IPS DF 19.7 (cell line): Measurements from ENCODE around the gene SAMD4A.

ENCODE experiments used
- DNase-seq: peaks from one replicate; pipeline ENCODE4 v3.0.0-alpha.2; 2013; ENCODE audit warnings: low read depth, low spot score

Gene SAMD4A

DNA sequence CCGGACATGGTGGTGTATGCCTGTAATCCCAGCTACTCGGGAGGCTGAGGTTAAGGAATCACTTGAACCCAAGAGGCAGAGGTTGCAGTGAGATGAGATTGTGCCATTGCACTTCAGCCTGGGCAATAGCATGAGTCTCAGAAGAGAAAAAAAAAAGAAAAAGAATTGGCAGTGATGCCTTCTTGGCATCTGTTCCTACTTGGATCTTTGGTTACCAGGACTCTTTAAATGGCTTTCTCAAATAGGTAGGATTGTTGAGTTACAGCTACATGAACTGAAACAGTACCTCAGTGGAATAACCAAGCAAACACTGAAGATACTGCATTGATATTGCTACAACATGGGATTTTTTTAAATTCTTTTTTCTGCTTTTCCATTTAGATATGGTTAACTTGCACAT is 136.8 kb downstream of the SAMD4A start:
- DNase-seq = no peak

GRCh38 chr14:54704768-54705167 is 137.8 kb downstream of the SAMD4A start:
- DNase-seq = no peak

GRCh38 chr14:54706769-54707168 is 139.8 kb downstream of the SAMD4A start:
- no peak for DNase-seq

- DNase-seq = no peak
Measured at GRCh38 chr14:54708161-54708560, 141.2 kb downstream of the SAMD4A start.

- no peak for DNase-seq
Measured at GRCh38 chr14:54708982-54709381, 142.1 kb downstream of the SAMD4A start.

GRCh38 chr14:54709444-54709843 is 142.5 kb downstream of the SAMD4A start:
- no peak for DNase-seq

- no peak for DNase-seq
Measured at GRCh38 chr14:54709867-54710266, 142.9 kb downstream of the SAMD4A start.

DNA sequence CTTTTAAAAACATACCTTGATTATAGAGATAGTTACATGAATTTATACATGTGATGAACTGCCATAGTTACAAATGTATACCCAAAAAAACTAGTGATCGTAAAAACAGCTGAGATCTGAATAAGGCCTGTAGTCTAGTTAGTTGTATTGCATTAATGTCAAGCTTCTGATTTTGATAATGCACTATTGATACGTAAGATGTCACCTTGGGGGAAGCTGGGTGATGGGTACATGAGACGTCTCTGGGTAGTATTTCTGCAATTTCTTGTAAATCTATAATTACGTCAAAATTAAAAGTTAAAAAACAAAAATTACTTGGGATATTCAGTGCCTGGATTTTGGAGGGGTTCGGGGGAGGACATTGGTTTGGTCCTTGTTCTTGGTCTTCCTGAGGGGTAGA is 144.4 kb downstream of the SAMD4A start:
- DNase-seq = no peak

- DNase-seq = no peak
Measured at GRCh38 chr14:54711812-54712464, 145.0 kb downstream of the SAMD4A start.

DNA sequence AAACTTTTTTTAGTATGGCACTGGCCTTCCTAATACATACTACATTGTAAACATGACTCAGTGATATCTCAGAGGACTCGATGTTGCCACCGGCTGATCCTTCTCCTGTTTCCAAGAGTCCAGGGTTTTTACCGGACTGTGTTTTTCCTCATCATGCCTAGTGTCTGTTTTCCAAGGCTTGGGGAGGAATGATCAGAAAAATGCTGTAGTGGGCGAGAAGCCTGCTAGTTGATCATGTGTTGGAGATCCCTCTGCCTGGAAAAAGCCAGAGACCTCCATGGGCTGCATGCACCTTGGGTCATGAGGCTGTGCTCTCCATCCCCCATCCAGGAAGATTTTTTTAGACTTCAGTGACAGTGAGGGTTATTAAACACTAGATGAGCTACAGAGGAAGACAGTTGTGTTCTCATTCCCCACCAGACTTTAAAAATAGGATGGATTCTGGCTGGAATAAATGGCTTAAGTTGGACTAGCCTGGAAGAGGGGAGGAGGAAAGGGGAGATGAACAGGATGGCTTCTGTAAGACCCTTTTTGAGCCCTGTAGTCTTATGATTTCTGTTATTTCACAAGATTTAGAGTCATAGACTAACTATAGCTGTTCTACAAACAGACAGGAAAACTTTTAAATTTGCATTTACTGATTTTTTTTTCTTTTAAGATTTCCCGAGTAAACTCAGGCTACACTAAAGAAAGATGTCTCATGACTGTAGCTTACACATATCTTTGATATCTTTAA is 145.7 kb downstream of the SAMD4A start:
- no peak for DNase-seq

- no peak for DNase-seq
Measured at GRCh38 chr14:54713379-54713778, 146.5 kb downstream of the SAMD4A start.

GRCh38 chr14:54715239-54715638 is 148.3 kb downstream of the SAMD4A start:
- DNase-seq = no peak

DNA sequence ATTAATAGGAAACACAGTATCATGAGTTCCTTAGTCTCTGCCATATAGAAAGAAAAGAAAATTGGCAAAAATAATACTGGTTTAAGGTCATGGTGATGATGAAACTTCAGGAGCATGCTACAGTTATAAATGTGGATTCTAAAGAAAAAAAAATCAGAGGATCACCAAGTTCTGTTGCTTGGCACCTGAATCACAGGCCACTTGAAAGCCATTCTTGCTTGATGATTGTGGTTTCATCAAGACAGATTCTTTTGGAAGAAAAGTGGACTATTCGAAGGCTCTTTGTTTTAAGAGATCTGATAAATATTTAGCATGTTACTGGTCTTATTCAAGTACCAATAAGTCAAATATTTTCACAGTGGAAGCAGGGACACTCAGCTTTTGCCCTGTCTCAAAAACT is 148.9 kb downstream of the SAMD4A start:
- no peak for DNase-seq

DNA sequence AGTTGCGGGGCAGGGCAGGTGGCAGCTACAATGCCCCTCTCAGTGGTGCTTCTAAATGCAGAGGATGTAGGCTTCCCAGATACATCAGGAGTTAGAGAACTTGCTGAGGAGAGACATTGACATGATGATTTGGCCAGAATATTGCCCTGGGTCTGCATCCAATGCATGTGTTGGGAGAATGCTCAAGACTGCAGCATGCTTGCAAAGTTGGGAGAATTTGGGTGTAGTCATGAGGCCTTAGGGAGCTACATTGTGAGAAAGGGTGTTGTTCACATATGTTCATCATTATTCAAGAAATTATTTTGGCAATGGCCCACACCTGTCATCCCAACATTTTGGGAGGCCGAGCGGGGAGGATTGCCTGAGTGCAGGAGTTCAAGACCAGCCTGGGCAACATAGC is 149.9 kb downstream of the SAMD4A start:
- DNase-seq = no peak

DNA sequence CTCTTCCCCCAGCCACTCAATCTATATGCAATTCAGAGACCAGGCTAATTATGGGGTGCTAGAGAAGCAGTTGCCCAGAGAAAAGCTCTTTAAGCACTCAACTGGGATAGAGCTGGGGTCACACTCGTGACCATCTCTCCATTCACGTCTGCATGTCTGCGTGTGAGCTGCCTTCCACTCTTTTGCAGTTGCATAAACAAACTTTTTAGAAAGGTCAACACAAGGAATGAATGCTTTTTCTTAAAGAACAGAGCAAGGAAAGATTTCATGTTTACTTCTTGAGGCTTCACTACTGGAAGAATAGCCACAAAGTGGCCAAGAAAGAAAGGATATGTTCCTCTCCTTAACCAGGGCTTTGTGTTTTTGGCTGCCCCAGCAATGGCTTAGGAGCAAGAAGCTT is 151.1 kb downstream of the SAMD4A start:
- DNase-seq = no peak

GRCh38 chr14:54719406-54719805 is 152.5 kb downstream of the SAMD4A start:
- no peak for DNase-seq

GRCh38 chr14:54722791-54723432 is 156.0 kb downstream of the SAMD4A start:
- no peak for DNase-seq

- DNase-seq = no peak
Measured at GRCh38 chr14:54724123-54724522, 157.2 kb downstream of the SAMD4A start.

DNA sequence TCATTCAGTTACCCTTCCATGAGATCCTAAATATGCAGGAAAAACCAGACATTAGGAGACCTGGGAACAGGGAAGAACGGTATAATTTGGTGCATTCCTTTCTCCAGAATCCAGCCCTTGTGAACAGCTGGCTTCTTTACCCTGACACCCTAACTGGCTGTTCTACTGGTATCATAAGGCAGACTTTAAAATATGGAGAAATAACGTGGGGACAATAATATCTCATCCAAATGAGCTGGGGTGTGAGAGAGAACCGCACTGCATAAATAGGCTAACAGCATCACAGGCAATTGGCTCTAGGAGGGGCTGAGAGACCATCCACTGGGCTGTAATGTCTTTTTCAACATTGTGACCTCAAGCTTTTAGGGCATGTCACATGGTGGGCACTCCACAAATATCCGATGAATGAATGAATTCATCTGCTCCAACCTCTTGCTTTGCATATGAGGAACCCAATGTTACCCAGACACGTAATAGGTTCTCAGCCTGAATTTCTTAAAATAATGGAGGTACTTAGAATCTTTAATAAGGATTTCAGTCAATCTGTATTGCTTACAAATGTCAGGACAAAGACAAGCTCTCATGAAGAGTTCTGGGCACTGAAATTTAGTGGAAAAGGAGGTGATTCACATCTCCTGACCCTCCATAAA is 157.9 kb downstream of the SAMD4A start:
- no peak for DNase-seq

GRCh38 chr14:54725998-54726397 is 159.1 kb downstream of the SAMD4A start:
- no peak for DNase-seq

DNA sequence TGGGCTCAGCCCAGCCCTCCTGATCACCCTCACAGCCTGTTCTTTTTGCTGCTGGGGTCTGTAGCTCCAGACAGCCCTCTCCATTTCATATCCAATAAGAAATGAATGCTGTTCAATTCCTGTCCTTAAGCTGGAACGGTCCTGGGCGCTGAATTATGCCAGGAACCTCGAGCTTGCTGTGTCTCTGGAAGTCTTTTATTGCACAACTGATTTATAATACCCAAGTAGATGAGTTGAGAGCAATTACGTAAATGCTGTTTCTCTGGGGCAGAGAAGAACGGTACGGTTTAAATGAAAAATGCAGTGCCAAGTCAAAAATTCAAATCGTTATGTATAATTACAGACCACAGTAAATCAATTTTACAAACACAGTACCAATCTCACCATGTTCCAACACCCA is 161.0 kb downstream of the SAMD4A start:
- no peak for DNase-seq

- no peak for DNase-seq
Measured at GRCh38 chr14:54728700-54729527, 162.0 kb downstream of the SAMD4A start.
